Effector memory CD8-positive, alpha-beta T cell (primary cell): ENCODE data around the gene CLP1.
A peak's percentile ranks its signal among the peaks of the same experiment; 100 is the strongest.

Experiments used
- ATAC-seq: fragments of 150-1000 bp; cut with Tn5 transposase; replicated peaks from 2 replicates; pipeline ENCODE4 v1.10.0; 2021; ENCODE audit warnings: mild to moderate bottlenecking, moderate library complexity
- DNase-seq, 3 experiments: peaks; one replicate each; pipeline ENCODE4 v3.0.0; 2021
- H3K27ac Mint-ChIP-seq, 2 donors: one replicate each; pipeline ENCODE4 v1.8.0; 2022; ENCODE audit warnings: mild to moderate bottlenecking in 2 of 2, mixed read lengths in 2 of 2, moderate library complexity in 2 of 2
- H3K27me3 Mint-ChIP-seq, 2 donors: one replicate each; pipeline ENCODE4 v1.8.0; 2022; ENCODE audit warnings: mixed read lengths in 2 of 2
- H3K36me3 Mint-ChIP-seq: one replicate; pipeline ENCODE4 v1.8.0; 2022; ENCODE audit warnings: mild to moderate bottlenecking, moderate library complexity, mixed read lengths; ENCODE audit not compliant: insufficient read depth
- H3K4me1 Mint-ChIP-seq, 2 donors: one replicate each; pipeline ENCODE4 v1.8.0; 2022; ENCODE audit warnings: low read depth in 2 of 2, mixed read lengths in 2 of 2
- H3K4me3 Mint-ChIP-seq, 2 donors: one replicate each; pipeline ENCODE4 v1.8.0; 2022; ENCODE audit warnings: mild to moderate bottlenecking in 2 of 2, mixed read lengths in 2 of 2, moderate library complexity in 2 of 2
- H3K9me3 Mint-ChIP-seq, 2 donors: one replicate each; pipeline ENCODE4 v1.8.0; 2022; ENCODE audit warnings: mixed read lengths in 2 of 2

CLP1 gene

DNA sequence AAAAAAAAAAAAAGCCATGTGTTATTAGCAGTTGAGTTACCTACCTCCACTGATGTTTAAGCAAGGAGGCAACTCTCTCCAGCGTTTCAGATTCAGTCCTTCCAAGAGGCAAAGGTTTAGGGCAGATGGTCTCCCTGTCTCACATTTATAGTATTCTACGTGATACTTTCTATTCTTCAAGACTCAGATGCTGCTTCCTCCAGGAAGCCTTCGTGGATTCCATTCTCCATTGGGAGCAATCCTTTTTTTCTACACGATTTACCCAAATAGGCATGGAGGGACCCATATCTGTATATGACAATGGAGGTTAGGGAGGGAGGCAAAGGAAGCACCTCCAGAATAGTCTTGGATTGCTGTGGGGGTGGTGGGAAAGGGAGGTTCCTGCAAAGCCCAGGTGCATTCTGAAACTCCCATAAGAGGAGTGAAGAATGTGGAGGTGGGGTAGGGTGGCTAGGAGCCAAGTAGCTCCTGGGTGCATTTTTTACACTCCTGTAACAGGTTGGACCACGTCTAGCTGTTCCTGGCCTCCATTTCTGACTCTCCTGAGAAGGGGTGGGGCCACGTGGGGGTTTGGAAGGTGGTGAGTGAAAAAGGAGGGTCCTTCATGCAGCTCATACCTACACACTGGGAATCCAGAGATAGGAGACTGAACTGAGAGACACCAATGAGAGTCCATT is 24.0 kb upstream of the CLP1 start:
- Mint-ChIP-seq H3K9me3 (no peaks in the 10 kb centered on the region), H3K27me3 (peaks cover 49 to 54% of the 10 kb centered on the region in 2 donors), H3K27ac (no peak overlapping the region), H3K4me1 (peaks cover 8 to 10% of the 10 kb centered on the region in 2 donors), H3K36me3 (no peaks in the 10 kb centered on the region), H3K4me3 (no peak overlapping the region)
- ATAC-seq (no peak), DNase-seq (no peak)

DNA sequence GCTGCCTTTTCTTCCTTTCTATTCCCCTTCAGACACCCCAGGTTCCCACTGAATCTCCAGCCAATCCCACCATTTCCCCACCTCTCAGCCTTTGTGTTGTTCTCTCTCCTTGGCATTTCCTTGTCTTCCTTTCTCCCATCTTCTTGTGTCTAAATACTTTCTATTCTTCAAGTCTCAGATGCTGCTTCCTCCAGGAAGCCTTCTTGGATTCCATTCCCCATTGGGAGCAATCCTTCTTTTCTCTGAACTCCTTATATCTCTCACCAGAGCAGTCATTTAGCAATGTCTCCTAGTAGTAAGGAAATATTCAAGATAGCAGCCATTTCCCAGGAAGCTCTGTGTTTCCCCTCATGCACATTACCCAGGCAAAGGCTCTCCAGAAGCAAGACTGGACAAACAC is 23.3 kb upstream of the CLP1 start:
- H3K27me3 Mint-ChIP-seq: peaks cover 54 to 62% of the 10 kb centered on the region in 2 donors
- H3K36me3 Mint-ChIP-seq: no peaks in the 10 kb centered on the region
- ATAC-seq (no peak), DNase-seq (no peak)
- peaks cover 14 to 15% of the 10 kb centered on the region in 2 donors for H3K4me1 Mint-ChIP-seq
- H3K4me3 Mint-ChIP-seq: no peak overlapping the region
- no peak overlapping the region for H3K27ac Mint-ChIP-seq
- no peaks in the 10 kb centered on the region for H3K9me3 Mint-ChIP-seq

DNA sequence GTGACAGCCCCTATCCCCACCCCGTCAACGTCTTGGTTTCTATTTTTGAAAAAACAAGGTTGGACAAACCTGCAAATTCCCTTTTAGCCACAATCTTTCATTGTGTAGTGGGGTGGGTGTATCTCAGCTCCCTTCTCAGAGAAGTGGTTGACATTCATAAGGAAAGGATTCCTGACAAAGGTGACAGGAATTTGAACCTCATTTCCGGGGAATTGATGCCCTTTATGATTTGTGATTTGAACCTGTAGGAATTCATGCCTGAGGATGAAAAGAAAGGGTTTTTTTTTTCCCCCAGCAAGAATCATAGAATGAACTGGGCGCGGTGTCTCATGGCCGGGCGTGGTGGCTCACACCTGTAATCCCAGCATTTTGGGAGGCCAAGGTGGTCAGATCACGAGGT is 22.3 kb upstream of the CLP1 start:
- ATAC-seq: no peak
- Mint-ChIP-seq H3K36me3 (no peaks in the 10 kb centered on the region), H3K4me3 (no peak overlapping the region), H3K27me3 (peaks cover 54 to 63% of the 10 kb centered on the region in 2 donors), H3K9me3 (no peaks in the 10 kb centered on the region), H3K27ac (no peak overlapping the region), H3K4me1 (peaks cover 14 to 15% of the 10 kb centered on the region in 2 donors)
- no peak for DNase-seq

DNA sequence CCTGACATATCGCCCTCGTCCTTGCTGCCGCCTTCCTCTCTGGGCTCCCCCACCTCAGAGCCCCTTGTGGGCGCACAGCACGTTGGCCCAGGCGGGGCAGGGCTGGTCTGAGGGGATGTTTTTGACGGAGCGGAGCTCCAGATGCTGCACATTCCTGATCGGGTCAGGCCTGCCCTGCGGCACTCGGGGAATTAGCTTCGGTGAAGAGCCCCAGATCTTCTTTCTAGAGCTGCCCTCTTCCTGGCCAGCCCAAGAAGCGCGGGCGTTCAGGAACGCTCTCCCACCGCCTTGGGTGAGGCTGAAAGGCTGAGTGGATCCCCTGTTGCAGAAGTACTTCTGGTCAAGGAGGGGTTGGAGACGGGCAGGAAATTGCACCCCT is 19.9 kb upstream of the CLP1 start:
- Mint-ChIP-seq H3K9me3 (no peaks in the 10 kb centered on the region), H3K27ac (peak overlapping the region; percentile 69 to 81), H3K4me1 (peaks cover 14 to 15% of the 10 kb centered on the region in 2 donors), H3K27me3 (peaks cover 46 to 51% of the 10 kb centered on the region in 2 donors), H3K4me3 (peak overlapping the region; percentile 84 to 85), H3K36me3 (no peaks in the 10 kb centered on the region)
- ATAC-seq: no peak
- no peak for DNase-seq

DNA sequence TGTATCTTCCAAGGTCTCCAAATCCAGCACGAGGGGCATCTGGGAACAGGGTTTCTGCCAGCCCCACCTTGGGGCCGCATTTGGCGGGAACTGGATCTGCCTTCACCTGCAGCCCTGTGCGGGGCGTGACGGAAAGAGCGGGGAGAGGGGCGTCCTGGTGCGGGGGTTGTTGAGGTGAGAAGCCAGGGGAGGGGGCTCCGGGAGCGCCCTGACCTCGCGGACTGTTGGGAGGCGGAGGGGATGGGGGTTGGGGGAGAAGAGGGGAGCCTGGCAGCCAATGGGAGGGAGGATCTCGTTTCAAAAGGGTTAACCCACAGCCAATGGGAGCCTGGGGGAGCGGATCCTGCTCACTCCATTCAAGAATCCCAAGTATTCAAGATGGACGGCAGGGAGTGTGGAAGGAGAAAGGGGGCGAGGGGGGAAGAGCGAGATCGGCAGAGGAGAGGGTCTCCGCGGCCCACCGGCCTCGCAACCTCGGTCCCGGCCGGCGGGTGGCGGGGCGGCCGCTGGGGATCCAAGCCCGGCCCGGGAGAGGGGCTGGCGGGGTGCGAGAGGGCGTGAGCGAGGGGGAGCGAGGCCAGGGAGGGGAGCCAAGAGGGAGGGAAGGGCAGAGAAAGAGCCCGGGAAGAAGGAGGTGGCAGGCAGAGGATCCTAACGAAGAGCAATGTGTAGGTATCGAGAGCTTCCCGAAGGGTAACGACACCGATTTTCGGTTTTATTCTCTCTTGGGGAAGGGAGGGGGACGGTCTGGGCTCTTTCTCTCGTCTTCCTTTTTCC is 19.4 kb upstream of the CLP1 start:
- peaks cover 51 to 57% of the 10 kb centered on the region in 2 donors for H3K27me3 Mint-ChIP-seq
- H3K27ac Mint-ChIP-seq: peak overlapping the region; percentile 69 to 81
- peaks cover 14 to 15% of the 10 kb centered on the region in 2 donors for H3K4me1 Mint-ChIP-seq
- H3K9me3 Mint-ChIP-seq: no peaks in the 10 kb centered on the region
- H3K36me3 Mint-ChIP-seq: no peaks in the 10 kb centered on the region
- ATAC-seq (peak; percentile 48), DNase-seq (no peak)
- peak overlapping the region; percentile 84 to 85 for H3K4me3 Mint-ChIP-seq

DNA sequence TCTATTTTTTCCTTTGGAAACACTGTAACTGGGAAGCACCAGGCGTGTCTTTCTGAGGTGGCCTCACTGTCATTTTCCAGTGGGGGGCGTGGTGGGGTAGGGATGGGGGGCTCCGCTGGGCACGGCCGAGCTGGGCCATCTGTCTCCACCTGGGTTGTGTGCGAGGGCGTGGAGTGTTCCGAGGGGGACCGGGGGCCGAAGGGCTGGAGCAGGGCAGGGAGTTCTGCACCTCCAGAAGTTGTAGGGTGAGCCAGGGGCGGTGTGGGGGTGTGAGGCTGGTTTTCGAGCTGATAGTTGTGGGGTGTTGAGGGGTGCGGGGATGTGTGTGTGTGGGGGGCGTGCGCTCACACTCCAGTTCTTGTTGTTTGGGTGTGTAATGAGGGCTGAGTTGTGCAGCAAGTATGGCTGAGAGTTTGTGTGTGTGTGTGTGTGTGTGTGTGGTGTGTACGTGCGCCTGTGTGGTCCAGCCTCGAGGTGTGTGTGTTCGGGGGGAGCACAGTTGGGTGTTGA is 18.7 kb upstream of the CLP1 start:
- Mint-ChIP-seq H3K27ac (peak overlapping the region; percentile 69 to 81), H3K36me3 (no peaks in the 10 kb centered on the region), H3K27me3 (peaks cover 52 to 57% of the 10 kb centered on the region in 2 donors), H3K4me1 (peaks cover 14 to 15% of the 10 kb centered on the region in 2 donors), H3K9me3 (no peaks in the 10 kb centered on the region), H3K4me3 (peak overlapping the region; percentile 84 to 85)
- DNase-seq (no peak), ATAC-seq (peak; percentile 52)

DNA sequence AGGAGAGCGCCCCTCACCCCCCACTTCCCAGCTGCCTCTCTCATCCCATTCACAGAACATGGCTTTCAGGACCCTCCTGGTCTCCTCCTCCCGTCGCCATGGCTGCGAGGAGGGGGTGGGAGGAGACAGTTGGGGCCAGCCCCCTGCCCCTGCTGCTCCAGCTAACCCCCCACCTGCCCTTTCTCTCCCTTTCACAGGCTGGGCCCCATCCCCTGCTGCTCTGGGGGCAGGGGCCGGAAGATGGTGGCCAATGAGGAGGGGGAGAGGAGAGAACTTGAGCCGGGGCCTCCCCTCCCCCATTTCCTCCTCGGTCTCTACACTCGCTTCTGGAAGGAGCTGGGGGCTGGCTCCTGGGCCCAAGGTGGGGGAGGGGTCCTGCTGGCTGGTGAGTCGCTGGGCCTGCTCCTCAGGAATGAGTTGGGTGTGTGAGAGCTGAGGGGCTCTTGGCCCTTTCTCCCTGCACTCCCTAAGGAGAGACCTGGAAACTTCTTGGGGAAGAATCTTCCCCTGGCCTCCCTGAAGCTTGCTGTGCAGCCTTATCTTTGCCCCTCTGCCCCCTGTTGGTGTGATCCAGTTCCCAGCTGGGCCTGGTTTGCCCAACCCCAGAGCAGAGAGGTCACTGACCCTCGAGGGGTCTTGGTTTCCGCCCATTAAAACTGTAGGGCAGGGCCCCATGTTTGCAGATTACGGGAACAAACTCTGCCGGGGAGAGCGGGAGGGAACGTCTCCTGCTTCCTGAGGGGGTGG is 18.1 kb upstream of the CLP1 start:
- ATAC-seq (peak; percentile 9), DNase-seq (no peak)
- no peaks in the 10 kb centered on the region for H3K9me3 Mint-ChIP-seq
- H3K36me3 Mint-ChIP-seq: no peaks in the 10 kb centered on the region
- H3K4me1 Mint-ChIP-seq: peaks cover 14 to 15% of the 10 kb centered on the region in 2 donors
- H3K27me3 Mint-ChIP-seq: peaks cover 47 to 57% of the 10 kb centered on the region in 2 donors
- peak overlapping the region; percentile 84 to 85 for H3K4me3 Mint-ChIP-seq
- peak overlapping the region in 1 of 2 donors; percentile 69 for H3K27ac Mint-ChIP-seq

DNA sequence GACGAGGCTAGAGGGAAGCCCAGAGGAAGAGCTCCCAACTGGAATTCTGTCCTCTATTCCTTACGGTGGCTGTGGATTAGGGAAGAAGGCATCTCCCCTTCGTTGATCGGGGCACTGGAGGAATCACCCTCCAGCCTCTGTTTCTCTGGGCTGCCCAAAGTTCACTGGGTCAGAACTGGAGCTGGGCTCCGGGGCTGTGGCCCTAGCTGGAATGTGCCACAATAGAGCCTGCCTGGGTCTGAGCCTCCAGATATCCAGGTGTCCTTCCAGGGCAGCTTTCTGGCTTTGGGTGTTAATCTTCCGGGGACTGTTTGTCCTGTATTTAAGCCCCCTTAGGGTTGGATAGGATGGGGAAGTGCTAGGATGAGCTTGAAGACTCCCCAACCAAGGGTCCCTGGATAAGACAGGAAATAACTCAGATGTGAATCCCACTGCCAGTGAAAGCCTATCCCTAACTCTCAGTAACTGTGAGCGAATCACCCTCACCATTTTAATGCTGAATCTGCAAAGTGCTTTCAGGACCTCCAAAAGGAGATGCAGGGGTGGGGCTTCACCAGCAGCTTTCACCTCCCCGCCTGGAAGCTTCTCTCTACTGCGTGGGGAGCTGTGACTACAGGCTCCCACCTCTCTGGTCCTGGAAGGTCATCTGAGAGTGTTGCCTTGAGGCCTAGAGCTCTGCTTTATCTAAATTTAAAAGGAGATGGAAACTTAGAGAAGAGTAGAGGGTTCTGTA is 17.3 kb upstream of the CLP1 start:
- Mint-ChIP-seq H3K36me3 (no peaks in the 10 kb centered on the region), H3K27me3 (peaks cover 42 to 57% of the 10 kb centered on the region in 2 donors), H3K4me3 (peak overlapping the region in 1 of 2 donors; percentile 85), H3K9me3 (no peaks in the 10 kb centered on the region), H3K27ac (no peak overlapping the region), H3K4me1 (peaks cover 14 to 15% of the 10 kb centered on the region in 2 donors)
- DNase-seq: no peak
- no peak for ATAC-seq

DNA sequence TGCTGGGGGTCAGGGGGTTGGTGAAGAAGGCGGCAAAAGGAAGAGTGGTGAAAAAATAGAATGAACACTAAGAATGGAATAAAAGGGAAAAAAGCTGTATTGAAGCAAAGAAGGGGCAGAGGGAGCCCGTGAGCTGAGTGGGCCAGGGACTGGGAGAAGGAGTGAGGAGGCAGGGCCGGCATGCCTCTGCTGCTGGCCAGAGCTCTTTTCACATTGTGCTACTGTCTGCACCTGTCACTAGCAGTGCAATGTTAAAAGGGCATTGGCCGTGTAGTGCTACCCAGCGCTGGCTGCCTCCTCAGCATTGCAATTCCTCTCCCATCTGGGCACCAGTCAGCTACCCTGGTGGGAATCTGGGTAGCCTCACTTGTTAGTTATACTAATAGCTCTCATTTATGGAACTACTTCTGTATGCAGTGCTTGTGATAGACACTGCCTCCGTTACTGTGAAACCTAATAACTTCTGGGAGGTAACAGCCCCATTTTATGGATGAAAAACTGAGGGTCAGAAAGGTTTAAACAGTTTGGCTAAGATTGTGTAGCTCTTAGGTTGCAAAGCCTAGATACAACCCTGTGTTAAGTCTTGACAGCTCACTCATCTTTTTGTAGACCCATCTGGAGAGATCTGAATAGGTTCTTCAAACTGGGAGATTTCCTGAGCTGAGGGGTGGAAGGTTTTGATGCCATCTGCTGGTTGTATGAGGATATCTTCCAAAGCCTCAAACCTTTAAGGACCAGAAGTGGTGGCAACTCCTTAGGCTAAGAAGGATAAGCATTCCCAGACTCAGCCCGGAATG is 16.4 kb upstream of the CLP1 start:
- DNase-seq (no peak), ATAC-seq (peak; percentile 27)
- Mint-ChIP-seq H3K27me3 (peaks cover 49 to 67% of the 10 kb centered on the region in 2 donors), H3K36me3 (no peaks in the 10 kb centered on the region), H3K27ac (no peak overlapping the region), H3K4me1 (peaks cover 15 to 16% of the 10 kb centered on the region in 2 donors), H3K9me3 (no peaks in the 10 kb centered on the region), H3K4me3 (no peak overlapping the region)

DNA sequence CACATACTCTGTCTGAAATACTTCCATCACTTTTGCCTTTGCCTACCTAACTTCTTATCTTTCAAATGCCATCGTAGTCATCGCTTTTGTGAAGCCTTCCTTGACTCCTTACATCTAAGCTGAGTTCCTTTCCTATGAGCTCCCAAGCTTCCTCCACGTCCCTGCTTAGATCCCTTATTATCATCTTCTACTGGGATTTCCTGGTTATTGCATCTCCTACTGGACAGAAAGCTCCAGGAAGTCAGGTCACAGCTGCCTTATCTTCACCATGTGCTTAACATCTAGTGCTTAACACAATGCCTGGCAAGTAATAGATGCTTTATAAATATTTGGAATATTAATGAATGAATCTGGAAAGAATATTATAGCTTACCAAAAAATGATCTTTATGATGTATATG is 13.8 kb upstream of the CLP1 start:
- Mint-ChIP-seq H3K36me3 (peaks cover 3% of the 10 kb centered on the region), H3K27ac (no peak overlapping the region), H3K27me3 (peaks cover 43 to 67% of the 10 kb centered on the region in 2 donors), H3K9me3 (no peaks in the 10 kb centered on the region), H3K4me1 (peaks cover 11 to 13% of the 10 kb centered on the region in 2 donors), H3K4me3 (no peak overlapping the region)
- ATAC-seq (no peak), DNase-seq (no peak)

DNA sequence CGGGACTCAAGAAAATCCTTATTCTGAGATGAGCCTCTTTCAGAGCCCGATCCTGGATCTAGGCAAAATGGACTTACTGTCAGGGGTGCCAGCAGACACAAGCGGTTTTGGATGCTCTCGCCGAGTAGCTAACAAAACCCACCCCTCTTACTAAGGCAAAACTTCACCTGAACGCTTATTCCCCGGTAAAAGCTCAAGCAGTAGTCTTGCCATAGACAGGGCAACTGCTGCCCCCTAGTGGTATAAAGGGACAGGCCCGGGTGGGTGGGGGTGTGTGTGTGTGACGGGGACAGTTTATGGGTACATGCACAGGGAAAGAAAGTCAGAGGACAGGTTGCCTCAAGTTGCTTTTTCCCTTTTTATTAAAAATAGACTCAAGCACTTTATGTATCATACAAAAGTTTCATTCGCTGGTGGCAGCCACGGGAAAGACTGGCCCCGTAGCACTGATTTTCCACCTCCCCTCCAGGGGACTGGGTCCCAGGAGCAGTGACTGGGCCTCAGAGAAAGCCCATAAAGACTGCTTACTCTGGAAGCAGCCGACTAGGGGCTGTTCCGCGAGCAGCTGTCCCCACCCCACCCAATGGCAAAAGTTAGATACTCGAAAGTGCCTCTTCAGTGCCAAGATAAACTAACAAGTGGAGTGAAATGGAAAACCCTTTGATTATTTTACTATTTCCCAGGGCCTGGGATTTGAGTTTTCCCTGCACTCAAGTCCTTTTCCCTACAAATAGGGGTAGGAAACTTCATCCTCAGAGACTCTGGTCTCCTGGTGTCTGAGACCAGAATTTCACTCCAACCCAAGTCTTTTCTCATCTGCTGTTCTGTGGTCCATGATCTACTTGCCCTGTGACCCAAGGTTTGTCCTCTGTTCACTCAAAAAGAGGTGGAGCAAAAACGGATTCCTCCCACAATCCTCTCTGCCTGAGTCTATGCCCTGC is 12.5 kb upstream of the CLP1 start:
- Mint-ChIP-seq H3K4me3 (no peak overlapping the region), H3K27me3 (peaks cover 41 to 70% of the 10 kb centered on the region in 2 donors), H3K4me1 (peaks cover 18 to 19% of the 10 kb centered on the region in 2 donors), H3K9me3 (no peaks in the 10 kb centered on the region), H3K36me3 (peaks cover 3% of the 10 kb centered on the region), H3K27ac (no peak overlapping the region)
- DNase-seq (peak; percentile 83 to 90 (median 89)), ATAC-seq (peak; percentile 73)
